ENCODE data around the gene SRRT.

Gene SRRT

DNA sequence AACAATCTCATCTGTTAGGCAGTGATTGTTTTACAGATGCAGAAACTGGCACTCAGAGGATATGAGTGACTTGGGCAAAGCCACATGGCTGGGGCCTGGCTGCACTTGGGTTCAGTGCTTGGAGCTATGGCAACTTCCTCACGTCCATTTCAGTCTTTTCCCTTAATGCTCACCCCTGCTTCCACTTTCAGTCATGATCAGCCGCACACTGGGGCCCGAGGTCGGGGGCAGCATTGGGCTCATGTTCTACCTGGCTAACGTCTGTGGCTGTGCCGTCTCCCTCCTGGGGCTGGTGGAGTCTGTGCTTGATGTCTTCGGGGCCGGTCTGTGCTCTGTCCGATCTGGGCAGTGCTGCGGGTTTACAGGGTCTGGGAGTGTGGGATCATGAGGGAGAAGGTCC is 19.4 kb upstream of the SRRT start:
- DNase-seq (ENCODE audit: low read depth in 2 of 2): no peak

DNA sequence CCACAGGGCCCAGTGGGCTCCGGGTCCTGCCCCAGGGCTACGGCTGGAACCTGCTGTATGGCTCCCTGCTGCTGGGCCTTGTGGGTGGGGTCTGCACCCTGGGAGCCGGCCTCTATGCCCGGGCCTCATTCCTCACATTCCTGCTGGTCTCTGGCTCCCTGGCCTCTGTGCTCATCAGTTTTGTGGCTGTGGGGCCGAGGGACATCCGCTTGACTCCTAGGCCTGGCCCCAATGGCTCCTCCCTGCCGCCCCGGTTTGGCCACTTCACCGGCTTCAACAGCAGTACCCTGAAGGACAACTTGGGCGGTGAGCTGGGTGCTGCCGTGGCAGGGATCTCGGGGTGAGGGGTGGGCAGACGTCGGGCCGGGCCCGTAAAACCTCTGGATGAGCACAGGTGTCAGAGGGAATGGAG is 18.0 kb upstream of the SRRT start:
- DNase-seq (ENCODE audit: low read depth in 2 of 2): no peak

- DNase-seq (ENCODE audit: low read depth in 2 of 2): no peak
Measured at GRCh38 chr7:100859856-100860255, 15.0 kb upstream of the SRRT start.

DNA sequence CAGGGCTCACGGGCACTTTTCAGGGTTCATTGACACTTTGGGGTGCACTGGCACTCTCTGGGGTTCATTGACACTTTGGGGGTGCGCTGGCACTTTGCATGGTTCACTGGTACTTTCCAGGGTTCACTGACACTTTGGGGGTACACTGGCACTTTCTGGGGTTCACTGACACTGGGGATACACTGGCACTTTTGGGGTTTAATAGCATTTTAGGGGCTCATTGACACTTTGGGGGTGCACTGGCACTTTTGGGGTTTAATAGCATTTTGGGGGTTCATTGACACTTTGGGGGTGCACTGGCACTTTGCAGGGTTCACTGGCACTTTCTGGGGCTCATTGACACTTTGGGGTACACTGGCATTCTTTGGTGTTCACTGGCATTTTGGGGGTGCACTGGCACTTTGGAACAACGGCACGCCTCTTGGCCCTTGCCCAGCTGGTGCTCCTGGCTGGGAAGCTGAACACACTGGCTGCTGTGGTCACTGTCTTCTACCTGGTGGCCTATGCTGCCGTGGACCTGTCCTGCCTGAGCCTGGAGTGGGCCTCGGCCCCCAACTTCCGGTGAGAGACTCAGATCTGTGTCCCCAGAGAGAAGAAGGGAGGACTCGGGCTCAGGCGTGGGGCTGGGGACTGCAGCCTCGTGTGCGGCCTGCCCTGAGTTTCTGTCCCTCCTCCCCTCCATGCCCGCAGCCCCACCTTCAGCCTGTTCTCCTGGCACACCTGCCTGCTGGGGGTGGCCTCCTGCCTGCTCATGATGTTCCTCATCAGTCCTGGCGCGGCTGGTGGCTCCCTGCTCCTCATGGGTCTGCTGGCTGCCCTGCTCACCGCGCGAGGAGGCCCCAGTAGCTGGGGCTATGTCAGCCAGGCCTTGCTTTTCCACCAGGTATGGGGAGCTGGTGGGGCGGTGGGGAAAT is 13.9 kb upstream of the SRRT start:
- DNase-seq (ENCODE audit: low read depth in 2 of 2): no peak

- DNase-seq (ENCODE audit: low read depth in 2 of 2): no peak
Measured at GRCh38 chr7:100861616-100861985, 13.3 kb upstream of the SRRT start.

DNA sequence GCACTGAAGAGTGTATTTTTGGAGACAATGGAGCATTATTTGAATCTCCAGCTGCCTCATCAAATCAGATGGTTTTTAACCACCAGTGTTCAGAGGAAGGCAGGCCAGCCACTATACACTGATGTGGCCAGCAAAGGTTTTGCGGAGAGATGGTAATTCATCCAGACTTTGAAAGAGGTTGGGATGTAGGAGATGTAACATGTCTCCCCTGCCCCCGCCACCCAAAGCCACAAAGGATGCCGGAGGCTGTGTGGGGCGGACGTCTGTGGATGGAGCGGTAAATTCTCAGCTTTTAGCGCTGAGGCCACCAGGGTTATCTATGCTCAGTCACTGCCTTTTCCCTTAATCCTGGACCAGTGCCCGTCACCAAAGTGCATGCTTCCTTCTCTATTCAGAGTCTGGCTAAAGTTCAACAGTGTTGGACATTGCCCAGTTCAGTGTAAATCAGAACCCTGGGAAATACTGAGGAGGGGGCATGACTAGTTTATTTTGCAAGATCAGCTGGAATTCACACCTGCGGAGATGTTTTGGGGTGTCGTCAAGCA is 11.4 kb upstream of the SRRT start:
- no peak for DNase-seq (ENCODE audit: low read depth in 2 of 2)

- no peak for DNase-seq (ENCODE audit: low read depth in 2 of 2)
Measured at GRCh38 chr7:100864263-100864845, 10.5 kb upstream of the SRRT start.

- DNase-seq (ENCODE audit: low read depth in 2 of 2): no peak
Measured at GRCh38 chr7:100865372-100865911, 9.5 kb upstream of the SRRT start.

- no peak for DNase-seq (ENCODE audit: low read depth in 2 of 2)
Measured at GRCh38 chr7:100865938-100866728, 8.8 kb upstream of the SRRT start.

DNA sequence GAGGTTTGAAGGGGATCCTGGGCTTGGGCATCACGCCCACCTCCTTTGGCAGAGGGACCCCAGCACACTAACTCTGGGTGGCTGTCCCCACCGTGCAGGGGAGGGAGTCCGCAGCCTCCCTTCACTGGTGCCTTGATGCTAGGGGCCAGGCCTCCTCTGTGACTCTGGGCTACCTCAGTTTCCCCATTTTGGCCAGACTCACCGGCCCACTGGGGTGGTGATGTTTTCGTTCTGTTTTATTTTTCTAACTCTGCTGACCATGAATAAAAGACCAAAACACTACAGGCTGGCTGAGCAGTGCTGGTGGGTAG is 8.2 kb upstream of the SRRT start:
- DNase-seq (ENCODE audit: low read depth in 2 of 2): no peak

DNA sequence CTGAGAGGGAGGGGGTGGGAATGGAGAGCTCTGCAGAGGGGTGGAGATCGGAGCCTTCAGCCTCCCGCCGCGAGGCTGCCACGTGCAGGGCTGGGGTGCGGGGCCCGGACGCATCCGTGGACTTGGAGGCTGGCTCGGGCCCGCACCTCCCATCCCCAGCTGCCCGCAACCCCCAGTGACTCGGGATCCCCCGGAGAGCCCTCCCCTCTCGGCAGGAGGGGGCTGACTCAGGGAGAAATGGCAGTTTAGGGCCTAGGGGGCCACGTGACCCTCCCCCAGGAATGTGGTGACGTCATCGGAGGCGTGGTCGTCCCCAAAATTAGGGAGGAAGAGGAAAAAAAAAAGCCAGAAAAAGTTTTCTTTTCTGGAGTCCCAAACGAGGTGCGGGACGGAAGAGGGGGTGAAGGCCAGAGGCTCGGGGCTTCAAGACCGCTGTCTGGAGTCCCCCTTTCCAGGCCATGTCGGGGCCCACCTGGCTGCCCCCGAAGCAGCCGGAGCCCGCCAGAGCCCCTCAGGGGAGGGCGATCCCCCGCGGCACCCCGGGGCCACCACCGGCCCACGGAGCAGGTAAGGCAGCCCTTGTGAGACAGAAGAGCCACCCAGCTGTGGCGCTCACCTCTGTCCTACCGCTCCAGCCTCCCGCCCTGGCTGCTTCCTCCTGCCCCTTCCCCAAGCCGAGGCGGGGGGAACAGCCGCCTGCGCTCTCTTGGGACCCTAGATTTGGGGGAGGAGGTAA is 7.7 kb upstream of the SRRT start, which contains the start of gene TRIP6:
TSS of gene TRIP6 (plus strand) at position 348 of the 736 bp plus-strand sequence. CDS start at position 459, 111 bp downstream.
- no peak for DNase-seq (ENCODE audit: low read depth in 2 of 2)

GRCh38 chr7:100867776-100868485 is 7.0 kb upstream of the SRRT start:
- no peak for DNase-seq (ENCODE audit: low read depth in 2 of 2)

DNA sequence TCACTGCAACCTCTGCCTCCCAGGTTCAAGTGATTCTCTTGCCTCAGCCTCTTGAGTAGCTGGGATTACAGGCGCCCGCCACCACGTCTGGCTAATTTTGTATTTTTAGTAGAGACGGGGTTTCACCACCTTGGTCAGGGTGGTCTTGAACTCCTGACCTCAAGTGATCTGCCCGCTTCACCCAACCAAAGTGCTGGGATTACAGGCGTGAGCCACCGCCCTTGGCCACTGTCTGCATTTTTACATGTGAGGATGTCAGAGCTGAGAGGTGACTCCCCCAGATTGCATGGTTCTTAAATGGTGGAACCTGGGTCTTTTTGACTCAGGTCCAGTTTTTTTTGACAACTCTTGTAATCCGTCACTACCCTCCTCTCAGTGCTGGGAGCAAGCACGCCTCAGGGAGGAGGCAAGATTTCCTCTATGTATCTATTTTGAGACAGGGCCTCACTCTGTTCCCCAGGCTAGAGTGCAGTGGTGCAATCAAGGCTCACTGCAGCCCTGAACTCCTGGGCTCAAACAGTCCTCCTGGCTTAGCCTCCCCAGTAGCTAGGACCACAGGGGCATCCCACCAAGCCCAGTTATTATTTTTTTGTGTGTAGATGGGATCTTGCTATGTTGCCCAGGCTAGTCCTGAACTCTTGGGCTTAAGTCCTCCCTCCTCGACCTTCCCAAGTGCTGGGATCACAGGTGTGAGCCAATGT is 1.2 kb upstream of the SRRT start:
- DNase-seq (ENCODE audit: low read depth in 2 of 2): no peak

GRCh38 chr7:100874300-100874576 is 665 bp upstream of the SRRT start:
- DNase-seq (ENCODE audit: low read depth in 2 of 2): no peak

- no peak for DNase-seq (ENCODE audit: low read depth in 2 of 2)
Measured at GRCh38 chr7:100875356-100875751, 451 bp downstream of the SRRT start.

DNA sequence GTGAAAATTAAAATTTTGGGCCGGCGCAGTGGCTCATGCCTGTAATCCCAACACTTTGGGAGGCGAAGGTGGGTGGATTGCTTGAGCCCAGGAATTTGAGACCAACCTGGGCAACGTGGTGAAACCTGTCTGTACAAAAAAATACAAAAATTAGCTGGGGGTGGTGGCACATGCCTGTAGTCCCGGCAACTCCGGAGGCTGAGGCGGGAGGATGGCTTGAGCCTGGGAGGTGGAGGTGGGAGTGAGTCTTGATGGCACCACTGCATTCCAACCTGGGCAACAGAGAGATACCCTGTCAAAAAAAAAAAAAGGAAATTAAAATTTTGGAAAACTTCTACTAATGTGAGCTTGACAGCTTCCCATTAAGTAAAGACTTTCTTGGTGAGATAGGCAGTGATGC is 3.1 kb downstream of the SRRT start:
- no peak for DNase-seq (ENCODE audit: low read depth in 2 of 2)

DNA sequence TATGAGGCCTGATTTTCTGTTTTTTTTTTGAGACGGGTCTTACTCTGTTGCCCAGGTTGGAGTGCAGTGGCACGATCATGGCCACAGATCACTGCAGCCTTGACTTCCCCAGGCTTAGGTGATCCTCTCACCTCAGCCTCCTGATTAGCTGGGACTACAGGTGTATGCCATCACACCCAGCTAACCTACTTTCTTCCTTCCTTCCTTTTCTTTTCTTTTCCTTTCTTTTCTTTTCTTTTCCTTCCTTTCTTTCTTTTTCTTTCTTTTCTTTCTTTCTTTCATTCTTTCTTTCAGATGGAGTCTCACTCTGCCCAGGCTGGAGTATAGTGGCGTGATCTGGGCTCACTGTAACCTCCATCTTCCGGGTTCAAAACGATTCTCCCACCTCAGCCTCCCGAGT is 3.8 kb downstream of the SRRT start:
- DNase-seq (ENCODE audit: low read depth in 2 of 2): no peak

- DNase-seq (ENCODE audit: low read depth in 2 of 2): no peak
Measured at GRCh38 chr7:100879685-100880261, 4.9 kb downstream of the SRRT start.

GRCh38 chr7:100880645-100881044 is 5.7 kb downstream of the SRRT start:
- DNase-seq (ENCODE audit: low read depth in 2 of 2): no peak

GRCh38 chr7:100881136-100881535 is 6.2 kb downstream of the SRRT start:
- no peak for DNase-seq (ENCODE audit: low read depth in 2 of 2)

Data from stimulated activated CD8-positive, alpha-beta memory T cell treated with anti-CD3 and anti-CD28 coated beads, Interleukin-2, amount 100 ng/mL, for 1 hour (primary cell).